G401.6 (cell line): Measurements from ENCODE around the gene PTPMT1.

Experiments
- FAIRE-seq: peaks from 2 replicates; lab custom pipeline; 2012; peaks lifted over from hg19 to GRCh38; lab: Jason Lieb, UNC

PTPMT1 gene

DNA sequence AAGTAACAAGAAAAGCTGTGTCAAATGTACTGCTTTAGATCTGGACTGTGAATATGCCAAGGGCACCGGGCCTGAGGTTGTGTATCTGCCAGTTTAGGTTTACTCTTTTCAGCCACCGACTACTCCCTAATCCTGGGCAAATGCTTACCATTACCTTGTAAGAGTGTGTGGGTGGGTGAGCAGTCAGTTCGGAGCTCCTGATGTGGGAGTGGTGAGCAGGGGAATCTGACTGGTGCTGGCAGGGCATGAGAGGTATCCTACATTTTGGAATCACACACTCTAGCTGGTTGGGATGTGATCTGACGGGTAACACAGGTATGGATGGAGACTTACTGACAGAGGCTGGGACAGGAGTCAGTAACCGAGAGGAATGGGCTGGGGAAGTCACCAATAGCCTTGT lies 18.4 kb downstream of the PTPMT1 start:
- FAIRE-seq: no peak

DNA sequence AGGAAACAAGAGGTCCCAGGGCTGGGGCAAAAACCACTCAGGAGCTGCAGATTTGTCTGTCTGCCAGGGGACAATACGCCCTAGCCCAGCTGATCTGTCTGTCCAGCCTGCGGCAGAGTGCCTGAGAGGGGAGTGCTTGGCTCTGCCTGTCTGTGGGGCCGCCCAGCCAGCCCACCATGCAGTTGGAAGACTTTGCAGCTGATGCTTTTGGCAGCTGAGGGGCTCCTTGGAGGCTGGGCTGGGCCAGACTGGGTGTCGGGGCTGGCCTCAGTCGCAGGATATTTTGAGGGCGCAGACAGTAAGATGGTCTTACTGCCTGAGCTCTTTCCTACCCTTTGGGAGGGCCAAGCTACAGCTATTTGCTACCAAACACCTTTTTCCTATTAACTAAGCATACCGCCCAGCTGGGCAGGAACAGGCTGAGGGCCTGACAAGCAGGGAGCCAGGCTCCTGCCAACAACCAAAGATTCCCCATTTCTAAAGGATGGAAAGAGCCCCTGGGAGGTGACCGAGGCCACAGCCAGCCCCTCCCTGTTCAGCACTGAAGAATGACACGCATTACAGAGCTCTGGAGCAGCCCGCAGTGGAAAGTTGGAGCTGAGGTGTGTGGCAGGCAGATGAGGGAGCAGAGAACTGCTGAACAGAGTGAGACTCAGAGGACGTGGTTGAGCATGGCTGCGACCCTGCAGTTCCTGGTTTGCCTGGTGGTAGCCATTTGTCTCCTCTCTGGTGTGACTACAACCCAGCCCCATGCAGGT lies 20.9 kb downstream of the PTPMT1 start, which contains the start of gene FAM180B:
Gene FAM180B, plus strand, starts transcription at position 581 of the 758 bp plus-strand sequence. Its CDS starts 91 bp downstream, at position 672.
- no peak for FAIRE-seq

DNA sequence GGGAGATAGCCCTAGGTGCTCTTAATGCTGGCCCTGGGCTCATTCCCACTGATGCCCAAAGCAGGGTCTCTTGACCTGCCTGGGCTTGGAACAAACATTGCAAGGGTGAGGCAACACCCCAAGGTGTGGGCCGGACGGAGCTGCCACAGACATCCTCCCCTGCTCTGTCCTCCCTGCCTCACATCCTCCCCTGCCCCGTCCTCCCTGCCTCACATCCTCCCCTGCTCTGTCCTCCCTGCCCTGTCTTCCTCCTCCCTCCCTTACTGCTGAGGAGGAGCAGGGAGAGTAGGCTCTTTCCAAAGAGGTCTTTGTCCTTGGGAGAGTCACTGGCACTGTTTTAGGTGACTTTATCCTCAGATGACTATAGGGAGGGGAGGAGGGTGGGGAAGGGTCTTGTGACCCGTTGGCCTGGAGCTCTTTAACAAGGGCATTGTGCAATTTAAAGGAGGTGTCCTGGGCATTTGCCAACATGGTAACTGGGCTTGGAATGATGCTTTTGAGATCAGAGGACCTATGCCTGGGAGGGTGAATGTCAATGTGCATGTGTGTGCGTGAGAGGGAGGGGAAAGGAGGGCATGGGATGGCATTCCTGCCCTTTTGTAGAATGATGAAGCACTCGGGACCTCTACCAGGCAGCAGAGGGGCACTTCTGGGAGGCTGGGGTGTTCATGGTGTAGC lies 21.8 kb downstream of the PTPMT1 start:
- FAIRE-seq: no peak

DNA sequence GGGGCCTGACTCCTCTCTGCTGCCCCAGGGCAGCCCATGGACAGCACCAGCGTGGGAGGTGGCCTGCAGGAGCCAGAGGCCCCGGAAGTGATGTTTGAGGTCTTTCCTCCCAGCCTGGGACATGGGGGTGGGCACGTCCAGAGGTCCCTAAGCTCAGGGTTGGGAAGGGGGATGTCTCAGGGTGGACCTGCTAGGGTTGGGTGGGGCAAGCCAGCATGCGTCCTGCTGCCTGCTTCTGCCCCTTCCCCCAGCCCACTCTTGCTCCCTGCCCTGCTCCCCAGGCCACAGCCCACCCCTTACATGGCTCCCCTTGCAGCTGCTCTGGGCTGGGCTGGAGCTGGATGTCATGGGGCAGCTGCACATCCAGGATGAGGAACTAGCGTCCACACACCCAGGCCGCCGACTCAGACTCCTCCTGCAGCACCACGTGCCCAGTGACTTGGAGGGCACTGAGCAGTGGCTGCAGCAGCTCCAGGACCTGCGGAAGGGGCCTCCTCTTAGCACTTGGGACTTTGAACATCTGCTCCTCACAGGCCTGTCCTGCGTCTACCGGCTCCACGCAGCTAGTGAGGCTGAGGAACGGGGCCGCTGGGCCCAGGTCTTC lies 22.4 kb downstream of the PTPMT1 start:
- FAIRE-seq: no peak

DNA sequence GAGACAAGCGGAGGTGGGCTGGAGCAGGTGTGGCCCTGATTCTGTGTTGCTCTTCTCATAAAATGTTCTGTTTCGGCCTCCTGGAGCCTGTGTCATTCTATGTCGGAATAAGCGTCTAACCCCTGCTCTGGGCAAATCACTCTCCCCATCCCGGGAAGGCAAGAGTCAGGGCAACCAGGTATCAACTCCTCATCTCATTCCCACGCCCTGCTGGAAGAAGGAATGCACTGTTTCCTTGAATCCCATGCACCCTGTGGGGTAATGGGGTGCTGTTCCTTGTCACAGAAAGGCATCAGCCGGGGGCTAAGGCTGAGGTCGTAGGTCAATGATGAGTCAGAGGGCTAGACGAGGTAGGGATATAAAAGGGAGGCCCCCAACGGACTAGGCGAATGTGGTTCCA lies 23.7 kb downstream of the PTPMT1 start:
- no peak for FAIRE-seq

DNA sequence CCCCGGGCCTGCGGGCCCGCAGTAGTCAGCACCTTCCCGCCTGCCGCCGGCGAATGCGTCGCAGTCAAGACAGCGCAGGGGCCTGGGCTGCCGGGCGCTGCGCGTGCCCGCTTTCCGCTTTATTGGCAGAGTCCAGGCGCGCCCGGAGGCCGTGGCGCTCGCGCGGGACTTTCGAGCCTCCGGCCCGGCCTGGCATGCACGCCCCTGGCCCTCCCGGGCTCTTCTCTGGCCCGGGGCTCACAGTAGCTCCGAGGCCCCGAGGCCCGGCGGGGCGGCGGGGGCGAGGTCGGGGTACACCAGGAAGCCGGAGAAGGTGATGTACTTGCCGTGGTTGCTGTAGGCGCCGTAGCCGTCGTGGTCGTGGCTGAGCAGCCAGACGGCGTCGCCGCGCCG lies 24.2 kb downstream of the PTPMT1 start:
- no peak for FAIRE-seq

DNA sequence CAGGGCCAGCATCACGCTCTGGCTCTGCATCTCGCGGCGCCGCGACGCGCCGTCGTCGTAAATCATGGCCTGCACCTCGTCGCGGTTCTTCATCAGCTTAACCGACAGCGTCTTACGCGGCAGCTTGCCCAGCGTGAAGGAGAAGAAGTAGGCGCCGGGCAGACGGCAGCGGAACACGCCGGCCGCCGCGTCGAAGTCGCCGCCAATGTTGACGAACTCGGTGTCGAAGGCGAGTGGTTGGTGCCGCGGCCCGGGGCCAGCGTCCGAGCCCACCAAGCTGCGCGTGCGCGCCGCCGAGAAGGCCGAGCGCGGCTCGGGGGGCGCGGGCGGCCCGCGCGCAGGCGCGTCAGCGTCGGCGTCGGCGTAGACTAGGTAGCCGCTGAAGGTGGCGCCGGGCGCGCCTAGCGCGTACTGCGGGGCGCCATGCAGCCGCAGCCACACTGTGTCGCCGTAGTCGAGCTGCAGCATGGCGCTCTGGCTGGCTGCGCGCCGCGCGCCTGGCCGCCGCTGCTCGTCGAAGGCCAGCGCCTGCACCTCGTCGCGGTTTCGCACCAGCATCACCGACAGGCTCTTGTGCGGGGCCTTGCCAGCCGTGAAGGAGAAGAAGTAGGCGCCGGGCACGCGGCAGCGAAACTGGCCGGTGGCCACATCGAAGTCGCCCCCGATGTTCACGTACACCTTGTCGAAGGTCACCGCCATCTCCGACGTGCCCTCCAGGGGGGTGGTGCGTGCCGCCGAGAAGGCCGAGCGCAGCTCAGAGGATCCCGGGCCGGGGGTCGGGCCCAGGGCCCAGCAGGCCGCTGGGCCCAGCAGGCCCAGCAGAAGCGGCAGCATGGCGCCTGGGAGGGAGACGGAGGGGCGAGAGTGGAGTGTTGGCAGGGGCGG lies 24.8 kb downstream of the PTPMT1 start:
- FAIRE-seq: no peak

DNA sequence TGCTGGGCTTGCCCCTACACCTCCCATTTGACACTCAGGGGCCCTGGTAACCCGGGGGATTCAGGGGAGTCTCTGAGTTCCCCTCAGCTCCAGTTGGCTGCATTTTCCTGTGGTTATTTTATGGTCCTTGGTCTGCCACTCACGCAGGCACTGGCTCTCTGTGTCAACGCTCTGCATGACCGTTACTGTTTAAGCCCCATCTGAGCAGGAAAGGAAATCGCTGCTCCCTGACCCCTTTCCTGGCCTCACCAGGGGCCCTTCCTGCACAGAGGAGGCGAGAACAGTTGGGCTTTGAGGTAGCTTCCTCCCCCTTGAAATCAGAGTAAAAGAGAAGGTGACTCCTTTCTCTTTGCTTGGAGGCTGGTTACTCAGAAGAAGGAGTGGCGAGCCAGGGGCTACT lies 26.4 kb downstream of the PTPMT1 start:
- FAIRE-seq: no peak

DNA sequence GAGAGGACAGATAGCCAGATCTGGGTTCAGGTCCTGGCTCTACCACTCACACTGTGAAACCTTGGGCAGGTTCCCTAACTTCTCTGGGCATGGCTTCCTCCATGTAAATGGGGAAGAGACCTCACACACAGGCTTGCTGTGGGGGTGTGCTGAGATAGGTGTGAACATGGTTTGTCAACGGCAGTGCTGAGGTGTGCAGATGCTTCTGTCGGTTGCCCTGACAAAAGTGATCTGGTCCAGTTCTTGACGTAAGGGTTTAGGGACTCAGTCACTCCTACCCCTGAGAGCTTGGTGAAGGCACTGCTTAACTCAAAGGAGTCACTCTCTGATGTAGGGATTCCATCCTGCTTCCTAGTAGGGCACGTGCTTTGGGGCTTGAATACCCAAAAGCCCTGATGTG lies 26.9 kb downstream of the PTPMT1 start:
- FAIRE-seq: no peak

DNA sequence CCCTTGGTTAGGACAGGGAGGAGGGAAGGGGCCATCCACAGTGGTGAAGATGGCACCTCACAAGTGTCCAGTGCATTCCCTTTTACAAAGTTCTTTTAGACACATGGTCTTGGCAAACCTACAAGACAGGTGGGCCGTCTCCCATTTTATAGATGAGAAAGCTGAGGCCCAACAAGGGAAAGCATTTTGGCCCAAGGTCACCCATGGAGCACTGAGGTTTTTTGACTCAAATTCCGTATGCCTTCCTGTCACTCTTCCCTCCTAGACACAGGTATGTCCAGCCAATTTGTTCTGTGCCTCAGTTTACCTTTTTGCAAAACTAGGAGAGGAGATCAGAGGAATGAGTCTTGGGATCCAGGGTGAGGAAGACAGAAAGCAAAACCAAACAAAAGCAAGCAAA lies 27.6 kb downstream of the PTPMT1 start:
- no peak for FAIRE-seq

DNA sequence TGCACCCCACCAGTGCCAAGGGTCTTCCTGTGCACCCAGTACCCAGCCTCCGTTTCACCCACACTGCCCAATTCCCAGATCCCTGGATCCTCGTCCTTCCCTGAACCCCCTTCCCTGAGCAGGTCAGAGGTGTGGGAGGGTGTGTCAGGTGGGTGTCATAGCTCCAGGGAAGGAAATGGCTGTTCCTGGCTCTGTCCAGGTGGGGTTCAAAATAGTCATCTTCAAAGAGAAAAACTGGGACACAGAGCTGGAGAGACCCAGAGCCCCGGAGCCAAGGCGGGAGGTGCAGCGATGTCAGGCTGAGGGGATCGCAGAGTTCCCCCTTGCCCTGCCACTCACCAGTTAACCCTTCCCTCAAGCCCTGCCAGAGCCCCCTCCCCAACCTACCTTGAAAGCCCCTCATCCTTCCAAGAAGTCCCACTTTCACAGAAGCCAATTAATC lies 28.1 kb downstream of the PTPMT1 start:
- FAIRE-seq: no peak

DNA sequence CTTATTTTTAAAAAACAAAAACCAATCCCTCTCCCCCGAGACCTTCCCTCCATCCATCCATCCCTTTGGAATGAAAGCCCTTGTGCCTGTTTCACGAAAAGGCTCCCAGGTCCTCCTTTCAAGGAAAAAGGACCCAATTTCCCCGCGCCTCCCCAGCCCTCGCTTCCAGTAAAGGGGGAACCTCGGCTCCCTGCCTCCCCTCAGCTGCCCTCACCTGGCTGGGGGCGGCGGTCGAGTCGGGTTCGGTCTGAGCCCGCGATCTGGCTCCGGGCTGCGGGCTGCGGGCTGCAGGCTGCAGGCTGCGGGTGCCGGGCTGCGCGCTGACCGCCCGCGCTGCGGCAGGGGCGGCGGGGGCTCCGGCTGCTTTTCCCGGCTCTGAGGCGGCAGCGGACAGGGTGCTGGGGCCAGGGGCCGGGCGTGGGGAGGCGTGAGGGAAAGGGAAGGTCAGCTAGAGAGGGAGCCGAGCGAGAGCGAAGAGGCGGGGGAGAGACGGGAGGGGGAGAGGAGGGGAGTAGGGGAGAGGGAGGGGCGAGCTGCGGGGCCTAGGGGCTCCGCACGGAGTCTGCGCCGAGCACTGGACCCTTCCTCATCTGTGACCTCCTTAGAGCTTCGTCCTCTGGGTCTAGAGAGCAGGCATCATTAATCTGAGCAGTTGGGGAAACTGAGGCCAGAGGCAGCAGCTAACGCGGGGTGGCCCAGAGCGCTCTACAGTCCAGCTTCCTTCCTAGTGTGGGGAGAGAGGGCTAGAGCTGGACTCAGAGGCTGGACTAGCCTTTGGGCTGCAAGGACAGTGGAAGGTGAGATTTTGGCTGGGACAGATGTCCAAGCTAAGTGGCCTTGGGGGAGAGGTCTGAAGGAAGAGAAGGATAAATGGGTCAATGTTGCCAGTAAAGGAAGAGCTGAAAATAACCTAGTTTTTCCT lies 28.8 kb downstream of the PTPMT1 start, which contains the start of gene C1QTNF4:
Gene C1QTNF4, minus strand, starts transcription at position 478 of the 922 bp plus-strand sequence. CDS start 3,601 bp downstream, outside the sequence.
- FAIRE-seq: no peak

DNA sequence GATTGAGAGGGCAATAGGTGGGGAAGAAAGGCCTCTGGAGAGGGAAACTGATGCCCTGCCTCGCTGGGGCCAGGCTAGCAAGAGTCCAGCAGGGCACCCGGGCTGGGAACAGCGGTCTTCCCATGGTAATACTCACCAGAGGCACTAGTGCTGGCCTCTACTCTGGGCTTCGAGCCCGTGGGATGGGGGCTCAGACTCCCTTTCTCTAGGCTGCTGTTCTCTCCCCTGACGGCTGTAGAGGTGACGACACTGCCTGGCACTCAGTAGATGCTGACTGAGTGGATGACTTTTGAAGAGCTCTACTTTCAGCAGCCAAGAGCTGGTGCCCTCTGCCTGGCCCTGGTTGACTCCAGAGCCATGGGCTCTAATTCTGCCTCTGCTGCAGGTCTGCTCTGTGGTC lies 29.6 kb downstream of the PTPMT1 start:
- no peak for FAIRE-seq

DNA sequence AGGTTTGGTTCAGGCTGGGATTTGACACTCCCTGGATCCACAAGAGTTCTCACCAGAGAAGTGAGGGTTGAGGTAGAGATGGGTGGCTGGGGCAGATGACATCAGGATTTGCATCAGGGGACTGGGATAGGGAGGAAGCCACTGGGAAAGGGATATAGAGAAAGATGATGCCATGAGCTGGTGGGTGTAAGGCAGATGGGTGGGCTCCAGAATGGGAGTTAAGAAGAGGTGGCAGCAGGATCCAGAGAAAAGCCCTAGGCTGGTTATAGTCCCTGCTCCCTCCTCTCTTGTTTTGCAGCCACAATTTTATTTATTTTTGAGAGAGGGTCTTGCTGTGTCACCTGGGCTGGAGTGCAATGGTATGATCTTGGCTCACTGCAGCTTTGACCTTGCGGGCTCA lies 30.6 kb downstream of the PTPMT1 start:
- FAIRE-seq: no peak

DNA sequence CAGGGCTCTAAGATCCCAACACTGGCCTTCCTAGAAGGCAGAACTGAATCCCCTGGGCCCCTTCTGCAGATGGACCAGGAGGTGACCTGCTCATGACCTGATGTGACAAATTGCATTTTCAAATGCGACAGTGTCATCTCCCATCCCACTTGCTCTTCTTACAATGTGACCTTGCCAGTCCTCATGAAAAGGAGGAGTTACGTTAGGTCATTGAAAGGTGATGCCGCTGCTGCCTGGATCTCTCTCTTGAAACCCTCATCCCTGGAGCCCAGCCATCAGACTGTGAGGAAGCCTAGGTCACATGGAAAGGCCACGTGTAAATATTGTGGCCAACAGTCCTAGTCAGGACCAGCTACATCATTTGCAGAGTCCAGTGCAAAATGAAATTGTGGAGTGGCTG lies 34.5 kb downstream of the PTPMT1 start:
- no peak for FAIRE-seq

DNA sequence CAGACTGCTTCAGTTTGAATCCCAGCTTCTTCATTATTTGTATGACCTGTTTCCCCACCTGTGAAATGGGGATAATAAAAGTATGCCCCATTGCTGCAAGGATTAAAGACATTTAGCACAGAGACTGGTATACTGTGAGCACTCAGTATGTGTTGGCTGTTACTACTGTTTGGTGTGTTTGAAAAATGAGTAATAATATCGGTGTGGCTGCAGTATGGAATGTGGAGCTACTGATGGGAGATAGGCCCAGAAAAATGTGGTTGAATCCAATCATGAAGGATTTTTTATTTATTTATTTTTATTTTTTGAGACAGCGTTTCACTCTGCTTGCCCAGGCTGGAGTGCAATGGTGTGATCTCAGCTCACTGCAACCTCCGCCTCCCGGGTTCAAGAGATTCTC lies 37.9 kb downstream of the PTPMT1 start:
- no peak for FAIRE-seq

DNA sequence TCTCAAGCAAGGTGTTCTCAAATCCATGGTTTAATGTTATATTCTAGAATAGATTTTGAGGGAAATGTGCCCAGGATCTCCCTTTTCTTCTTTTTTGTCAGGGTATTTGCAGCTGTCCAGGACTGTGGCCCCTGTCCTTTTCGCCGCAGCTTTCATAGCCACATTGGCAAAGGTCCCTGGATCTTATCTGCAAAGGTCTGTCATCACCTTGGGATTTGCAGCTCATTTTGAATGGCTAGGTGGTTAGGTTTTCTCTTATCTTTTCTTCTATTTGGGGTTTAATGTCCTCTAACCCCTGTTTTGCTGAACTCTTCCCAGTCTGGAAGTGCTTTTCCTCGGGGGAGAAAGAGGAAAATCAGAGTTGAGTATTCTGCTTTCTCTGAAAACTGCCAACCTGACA lies 40.5 kb downstream of the PTPMT1 start:
- FAIRE-seq: no peak

DNA sequence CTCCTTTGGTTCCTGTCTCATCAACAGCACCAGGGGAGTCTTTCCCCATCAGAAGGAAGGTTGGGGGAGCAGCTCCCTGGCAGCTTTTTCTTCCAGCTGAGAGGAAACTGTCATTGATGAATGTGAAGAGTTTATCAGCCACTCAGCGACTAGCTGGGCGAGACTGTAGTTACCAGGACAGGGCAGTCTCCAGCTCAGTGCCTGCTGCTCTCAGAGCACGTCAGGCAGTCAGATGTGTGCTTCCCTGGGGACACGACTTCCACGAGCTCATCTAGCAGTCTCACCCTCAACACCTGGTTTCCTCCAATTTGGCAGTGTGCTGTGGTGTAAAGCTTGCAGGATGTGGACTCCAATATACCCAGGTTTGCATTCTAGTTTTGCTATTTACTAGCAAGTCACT lies 41.3 kb downstream of the PTPMT1 start:
- no peak for FAIRE-seq

DNA sequence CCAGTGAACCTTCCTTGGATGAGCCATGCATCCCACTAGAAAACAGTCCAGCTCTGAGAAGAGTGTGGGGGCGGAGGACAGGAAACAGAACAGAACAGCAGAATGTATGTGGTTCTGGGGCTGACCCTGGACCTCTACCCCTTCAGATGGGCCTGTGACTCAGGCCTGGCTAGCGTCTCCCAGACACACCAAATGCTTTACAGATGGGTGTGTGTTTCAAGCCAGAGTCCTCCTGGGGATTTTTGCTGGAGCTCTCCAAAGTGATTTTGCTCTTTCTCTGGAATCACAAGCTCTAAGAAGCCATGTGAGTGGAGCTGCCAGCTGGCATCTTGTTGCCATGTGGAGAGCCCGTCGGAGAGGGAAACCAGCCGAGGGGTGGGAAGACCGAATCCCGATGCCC lies 42.0 kb downstream of the PTPMT1 start:
- no peak for FAIRE-seq

DNA sequence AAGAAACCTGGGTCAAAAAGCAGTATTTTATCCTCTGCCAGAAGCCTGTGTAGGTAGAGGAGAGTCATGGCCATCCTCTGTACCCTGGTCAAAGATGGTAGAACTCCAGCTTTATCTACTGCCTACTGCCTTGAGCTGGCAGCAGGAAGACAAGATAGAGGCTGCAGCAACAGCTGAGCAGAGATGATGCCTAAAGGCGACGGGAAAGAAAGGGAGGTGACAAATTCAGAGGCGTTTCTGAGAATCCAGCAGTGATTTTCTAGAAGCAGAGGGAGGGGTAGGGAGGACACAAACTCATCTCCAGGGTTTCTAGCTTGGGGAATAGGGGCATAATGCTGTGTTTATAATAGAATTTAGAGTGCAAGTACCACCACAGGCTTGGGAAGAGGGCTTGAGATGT lies 44.3 kb downstream of the PTPMT1 start:
- no peak for FAIRE-seq

DNA sequence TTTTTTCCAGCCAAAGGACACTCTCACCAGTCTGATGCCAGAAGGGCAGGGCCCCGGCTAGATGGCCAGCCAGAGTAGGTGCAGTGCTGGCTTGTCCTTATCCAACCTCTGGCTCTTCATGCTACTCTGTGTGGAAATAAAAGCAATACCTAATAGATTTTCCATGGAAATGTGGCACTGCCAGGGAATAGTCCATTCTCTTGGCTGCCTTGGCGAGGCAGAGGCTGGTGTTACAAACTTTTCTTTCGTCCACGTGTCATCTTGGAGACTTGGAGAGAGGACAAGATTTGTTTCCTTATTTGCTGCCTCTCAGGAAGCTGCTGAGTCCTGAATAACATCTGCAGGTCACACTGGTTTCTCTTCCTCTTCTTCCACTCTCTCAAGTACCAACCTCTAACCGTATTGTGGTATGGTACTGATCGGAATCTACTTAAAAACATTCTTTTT lies 46.0 kb downstream of the PTPMT1 start:
- no peak for FAIRE-seq
